GM18909 (cell line): ENCODE results near the gene SRSF11.

ENCODE experiments used
- ATAC-seq: cut with Tn5 transposase; IDR thresholded peaks from one replicate; pipeline ENCODE4 v1.9.1; 2021; ENCODE audit warnings: mild to moderate bottlenecking; ENCODE audit not compliant: unreplicated experiment, poor library complexity

SRSF11 gene

DNA sequence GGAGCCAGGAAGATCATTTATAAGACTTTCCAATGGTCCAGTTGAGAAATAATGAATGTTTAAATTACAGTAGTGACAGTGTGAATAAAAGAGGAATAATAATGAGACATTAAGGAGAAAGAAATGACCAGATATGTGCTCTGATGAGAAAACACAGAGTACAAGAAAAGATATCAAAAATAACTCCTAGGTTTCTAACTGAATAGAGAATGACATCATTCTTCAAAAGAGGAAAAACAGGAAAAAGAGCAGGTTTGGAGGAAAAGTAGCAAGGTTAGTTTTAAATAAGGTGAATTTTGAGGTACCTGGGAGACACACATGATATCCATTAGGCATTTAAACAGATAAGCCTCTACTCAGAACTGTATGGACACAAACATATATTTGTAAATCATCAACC, 78.3 kb downstream of the SRSF11 start:
- ATAC-seq = no peak
